Stimulated activated CD8-positive, alpha-beta memory T cell treated with anti-CD3 and anti-CD28 coated beads, Interleukin-7, amount 100 ng/mL, for 4 hours (primary cell): ENCODE results near the gene CREB3L1.

Source experiments
- DNase-seq, 2 donors: peaks; one replicate each; pipeline ENCODE4 v3.0.0-alpha.2; 2020; ENCODE audit warnings: low read depth in 2 of 2

CREB3L1 gene

DNA sequence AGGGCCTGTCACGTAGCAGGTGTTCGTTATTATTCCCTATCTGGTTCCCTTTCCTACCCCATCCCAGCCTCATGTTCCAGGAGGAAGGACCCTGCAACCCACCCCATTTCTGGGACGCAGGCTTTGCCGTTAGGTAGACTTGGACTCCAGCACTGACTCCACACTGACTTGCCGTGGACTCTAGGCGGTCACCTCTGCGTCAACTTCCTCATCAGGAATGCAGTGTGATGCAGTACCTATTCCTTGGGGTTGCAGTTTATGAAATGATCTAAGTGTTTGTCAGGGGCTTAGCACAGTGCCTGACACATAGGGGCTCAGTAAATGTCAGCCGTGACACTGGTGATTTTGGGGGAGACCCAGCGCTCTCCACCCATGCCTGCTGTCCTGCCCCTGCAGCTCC, 86.6 kb downstream of the CREB3L1 start:
- no peak for DNase-seq

DNA sequence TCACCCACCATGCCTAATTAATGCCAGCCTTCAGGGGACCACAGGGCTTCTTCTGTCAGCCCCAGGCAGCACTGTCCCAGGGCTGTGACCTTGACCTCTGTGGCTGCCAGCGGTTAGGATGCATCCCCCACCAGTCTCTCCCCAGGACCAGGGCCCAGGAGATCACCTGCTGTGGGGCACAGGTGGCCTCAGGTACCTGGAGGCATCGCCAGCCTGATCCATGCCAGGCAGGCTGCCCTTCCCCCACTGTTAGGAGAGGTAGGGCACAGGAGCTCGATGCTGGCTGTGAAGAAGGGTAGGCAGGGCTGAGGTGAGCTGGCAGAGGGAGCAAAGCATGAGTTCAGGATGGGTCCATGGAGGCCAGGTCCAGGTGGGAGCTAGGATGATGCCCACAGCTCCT, 87.3 kb downstream of the CREB3L1 start:
- no peak for DNase-seq

DNA sequence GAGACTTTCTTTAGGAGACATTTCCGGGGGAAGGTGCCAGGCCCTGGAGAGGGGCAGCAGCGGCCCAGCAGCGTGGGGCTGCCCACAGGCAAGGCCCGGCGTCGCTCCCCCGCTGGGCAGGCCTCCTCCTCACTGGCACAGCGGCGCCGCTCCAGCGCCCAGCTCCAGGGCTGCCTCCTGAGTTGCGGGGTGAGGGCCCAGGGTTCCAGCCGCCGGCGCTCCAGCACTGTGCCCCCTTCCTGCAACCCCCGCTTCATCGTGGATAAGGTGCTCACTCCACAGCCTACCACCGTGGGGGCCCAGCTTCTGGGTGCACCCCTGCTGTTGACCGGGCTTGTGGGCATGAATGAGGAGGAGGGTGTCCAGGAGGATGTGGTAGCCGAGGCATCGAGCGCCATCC, 88.8 kb downstream of the CREB3L1 start:
- no peak for DNase-seq

DNA sequence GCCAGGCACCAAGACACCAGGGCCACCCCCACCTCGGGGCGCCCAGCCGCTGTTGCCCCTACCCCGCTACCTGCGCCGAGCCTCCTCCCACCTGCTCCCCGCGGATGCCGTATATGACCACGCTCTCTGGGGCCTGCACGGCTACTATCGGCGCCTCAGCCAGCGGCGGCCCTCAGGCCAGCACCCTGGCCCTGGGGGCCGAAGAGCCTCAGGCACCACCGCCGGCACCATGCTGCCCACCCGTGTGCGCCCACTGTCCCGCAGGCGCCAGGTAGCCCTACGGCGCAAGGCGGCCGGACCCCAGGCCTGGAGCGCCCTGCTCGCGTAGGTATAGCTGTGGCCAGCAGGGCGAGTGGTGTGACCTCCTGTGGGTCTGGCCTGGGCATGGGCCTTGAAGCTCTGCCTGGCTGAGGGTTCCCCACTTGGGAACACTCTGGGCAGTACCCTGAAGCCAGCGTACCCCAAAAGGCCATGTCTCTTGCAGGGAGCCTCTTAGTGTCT, 89.2 kb downstream of the CREB3L1 start:
- no peak for DNase-seq

DNA sequence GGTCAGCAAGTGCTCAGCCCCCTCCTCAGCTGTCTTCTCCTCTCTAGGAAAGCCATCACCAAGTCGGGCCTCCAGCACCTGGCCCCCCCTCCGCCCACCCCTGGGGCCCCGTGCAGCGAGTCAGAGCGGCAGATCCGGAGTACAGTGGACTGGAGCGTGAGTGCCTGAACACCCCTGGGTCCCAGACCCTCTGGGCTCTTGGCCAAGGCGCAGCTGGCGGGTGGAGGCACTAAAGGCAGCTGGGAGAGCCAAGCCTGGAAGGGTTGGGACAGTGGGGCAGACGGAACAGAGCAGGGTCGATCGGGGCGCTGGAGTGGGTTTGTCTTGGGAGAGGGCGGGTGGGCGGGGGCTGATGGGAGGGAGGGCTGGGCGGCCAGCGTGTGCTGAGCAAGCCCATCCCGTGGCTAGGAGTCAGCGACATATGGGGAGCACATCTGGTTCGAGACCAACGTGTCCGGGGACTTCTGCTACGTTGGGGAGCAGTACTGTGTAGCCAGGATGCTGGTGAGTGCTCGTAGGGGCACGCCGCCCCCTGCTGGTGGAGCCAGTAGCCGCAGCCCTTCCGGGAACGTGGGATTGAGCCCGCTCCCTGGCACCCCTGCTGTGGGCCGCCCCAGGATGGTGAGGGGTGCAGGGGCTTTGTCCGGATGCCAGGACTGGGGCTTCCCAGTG, 89.9 kb downstream of the CREB3L1 start:
- DNase-seq: peak; percentile 43 to 64

DNA sequence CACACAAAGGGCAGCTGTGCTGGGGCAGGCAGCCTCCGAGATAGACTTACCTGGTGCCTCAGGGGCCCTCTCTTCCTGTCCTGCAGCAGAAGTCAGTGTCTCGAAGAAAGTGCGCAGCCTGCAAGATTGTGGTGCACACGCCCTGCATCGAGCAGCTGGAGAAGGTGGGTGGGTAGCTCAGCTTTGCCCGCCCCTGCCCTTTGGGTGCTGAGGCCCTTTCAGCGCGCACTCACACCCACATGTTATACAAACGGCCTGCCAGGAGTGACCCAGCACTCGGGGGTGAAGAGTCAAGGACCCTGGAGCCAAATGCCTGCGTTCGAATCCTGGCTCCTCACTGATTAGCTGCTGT, 90.4 kb downstream of the CREB3L1 start:
- no peak for DNase-seq

DNA sequence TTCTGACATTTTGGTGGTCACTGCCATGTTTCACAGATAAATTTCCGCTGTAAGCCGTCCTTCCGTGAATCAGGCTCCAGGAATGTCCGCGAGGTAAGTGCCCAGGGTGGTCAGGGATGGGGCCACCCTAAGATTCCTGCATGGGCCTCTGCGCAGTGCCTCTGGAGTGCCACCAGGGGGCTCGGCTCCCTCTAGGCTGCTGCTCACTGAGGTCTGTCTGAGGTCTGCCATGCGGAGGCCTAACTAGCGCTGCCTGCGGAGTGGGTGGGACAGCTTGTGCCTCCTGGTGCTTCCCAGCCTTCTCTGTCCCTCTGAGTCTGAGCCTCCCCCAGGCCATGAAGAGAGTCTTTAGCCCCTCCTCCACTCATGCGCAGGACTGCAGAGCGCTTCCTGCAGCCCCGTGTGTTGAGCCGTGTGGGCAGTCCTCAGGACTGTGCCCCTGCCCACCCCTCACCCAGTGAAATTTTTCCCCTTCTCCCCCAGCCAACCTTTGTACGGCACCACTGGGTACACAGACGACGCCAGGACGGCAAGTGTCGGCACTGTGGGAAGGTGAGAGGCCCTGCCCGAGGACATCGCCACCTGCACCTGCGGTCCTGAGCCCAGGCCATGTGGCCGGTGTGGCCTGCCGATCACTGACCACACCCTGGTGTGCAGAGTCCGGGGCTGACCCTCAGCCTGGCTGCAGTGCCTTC, 92.1 kb downstream of the CREB3L1 start:
- peak in 1 of 2 donors; percentile 17 for DNase-seq

DNA sequence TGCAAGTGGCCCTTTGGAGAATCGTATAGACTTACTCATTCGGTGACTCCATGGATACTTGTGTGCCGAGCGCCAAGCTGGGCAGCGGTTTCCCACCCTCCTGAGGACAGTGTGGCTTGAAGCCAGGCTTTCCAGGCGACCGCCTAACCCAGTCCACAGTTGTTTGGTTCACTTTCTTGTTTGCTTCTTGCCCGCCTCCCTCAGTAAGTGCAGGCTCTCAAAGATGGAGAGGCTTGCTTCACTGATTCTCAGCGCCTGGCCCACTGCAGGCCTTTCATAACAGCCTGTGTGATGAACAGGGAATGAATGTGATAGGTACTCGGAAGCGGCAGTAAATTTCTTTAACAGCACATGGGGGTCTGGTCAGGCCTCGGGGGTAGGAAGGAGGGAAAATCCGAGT, 92.8 kb downstream of the CREB3L1 start:
- no peak for DNase-seq
